HepG2 (cell line): Measurements from ENCODE around the gene TNIP1. TPM values are rescaled to one million over a fixed set of nuclear protein-coding genes. Genes with fewer than 3 reads are reported as not detected.
A peak's percentile ranks its signal among the peaks of the same experiment; 100 is the strongest.

Experiments used
- ATAC-seq: fragments of 200-7000 bp; cut with Tn5 transposase; 3 replicates; pipeline ENCODE4 v1.9.1; 2020; ENCODE audit warnings: mild to moderate bottlenecking, moderate library complexity
- BruUV-seq: library from RNA; stranded (reverse); fragments of 400-500 nt; replicated peaks from 2 replicates; lab custom pipeline; 2021; lab: Mats Ljungman, UMichigan
- CTCF ChIA-PET: fragments of 300-600 bp; formaldehyde crosslinking; extraction: SDS; loops from one replicate; lab custom pipeline; 2021; ENCODE audit warnings: low total read pairs, inconsistent platforms, low intra/inter-chr PET ratio; lab: Yijun Ruan, JAX
- POLR2A ChIA-PET: fragments of 350-600 bp; sonication (Branson Sonifier 250); formaldehyde crosslinking; loops from one replicate; lab custom pipeline; 2020; ENCODE audit warnings: antibody characterized with exemption, inconsistent platforms; lab: Yijun Ruan, JAX
- DNase-seq: peaks from one replicate; pipeline ENCODE4 v3.0.0-alpha.2; 2015; ENCODE audit warnings: low spot score
- FAIRE-seq: peaks from 3 replicates; lab custom pipeline; 2011; peaks lifted over from hg19 to GRCh38; lab: Jason Lieb, UNC
- H2AFZ ChIP-seq: one replicate; pipeline ENCODE4 v1.6.1; 2011; ENCODE audit warnings: low read length, inconsistent platforms
- H3K27ac ChIP-seq: fragments of 300-600 bp; 3 replicates; pipeline ENCODE4 v1.8.0; 2011; ENCODE audit warnings: mixed run types, mild to moderate bottlenecking, mixed read lengths, low read length, inconsistent platforms; ENCODE audit not compliant: insufficient read depth; ENCODE audit errors: extremely low read length
- H3K27me3 ChIP-seq, 2 experiments: fragments of 200-600 bp in 1 of 2; 2 replicates in 1 of 2; 3 replicates in 1 of 2; pipeline versions ENCODE4 v1.6.0 to v1.8.0; 2011; ENCODE audit warnings: low read length in 2 of 2, mild to moderate bottlenecking in 2 of 2, moderate library complexity in 2 of 2, inconsistent platforms in 1 of 2; ENCODE audit not compliant: insufficient read depth in 2 of 2, control insufficient read depth in 1 of 2
- H3K36me3 ChIP-seq, 2 experiments: fragments of 200-600 bp in 1 of 2; replicated peaks in 1 of 2; 2 replicates in 1 of 2; 3 replicates in 1 of 2; pipeline versions ENCODE4 v1.5.1 to v1.8.0; 2011; ENCODE audit warnings: low read length in 2 of 2, inconsistent platforms in 1 of 2; ENCODE audit not compliant: insufficient read depth in 2 of 2, control insufficient read depth in 1 of 2
- H3K4me1 ChIP-seq: 2 replicates; pipeline ENCODE4 v1.5.1; 2012; ENCODE audit warnings: low read length, inconsistent platforms; ENCODE audit not compliant: insufficient read depth
- H3K4me2 ChIP-seq: 2 replicates; pipeline ENCODE4 v1.6.0; 2011; ENCODE audit warnings: low read depth, low read length, inconsistent platforms
- H3K4me3 ChIP-seq, 3 experiments: fragments of 200-600 bp in 1 of 3; sonication (generic), shearing (Covaris generic) in 1 of 3; replicated peaks in 1 of 3; 2 replicates each; pipeline ENCODE4 v1.5.1; 2011 to 2016; ENCODE audit warnings: low read length in 3 of 3, inconsistent platforms in 2 of 3, low read depth in 2 of 3, mild to moderate bottlenecking in 2 of 3, control low read depth in 1 of 3, mixed read lengths in 1 of 3; ENCODE audit not compliant: insufficient read depth in 1 of 3
- H3K79me2 ChIP-seq: one replicate; pipeline ENCODE4 v1.6.1; 2011; ENCODE audit warnings: low read length, inconsistent platforms; ENCODE audit not compliant: insufficient read depth
- H3K9ac ChIP-seq: 2 replicates; pipeline ENCODE4 v1.6.0; 2011; ENCODE audit warnings: mild to moderate bottlenecking, low read depth, low read length, inconsistent platforms; ENCODE audit not compliant: insufficient read depth
- H3K9me3 ChIP-seq: 2 replicates; pipeline ENCODE4 v1.5.1; 2012; ENCODE audit warnings: mild to moderate bottlenecking, low read length
- H4K20me1 ChIP-seq: 2 replicates; pipeline ENCODE4 v1.6.0; 2011; ENCODE audit warnings: inconsistent platforms, mild to moderate bottlenecking, low read length, moderate library complexity; ENCODE audit not compliant: insufficient read depth
- ARID2 ChIP-seq: sonication (generic); formaldehyde crosslinking; IDR thresholded peaks from 2 replicates; pipeline ENCODE4 v1.8.1; 2022; ENCODE audit warnings: mild to moderate bottlenecking, missing genetic modification reagents, borderline replicate concordance
- EP300 ChIP-seq, 3 experiments: sonication (generic) in 1 of 3; formaldehyde crosslinking in 1 of 3; IDR thresholded peaks; 2 replicates each; pipeline versions ENCODE4 v1.5.1 to v1.6.1; 2011 to 2020; ENCODE audit warnings: low read depth in 2 of 3, low read length in 2 of 3, borderline replicate concordance in 1 of 3, improper control_type of control experiment in 1 of 3, mild to moderate bottlenecking in 1 of 3, missing genetic modification reagents in 1 of 3, moderate library complexity in 1 of 3
- FOXK2 ChIP-seq: fragments of 450-650 bp; IDR thresholded peaks from 2 replicates; pipeline ENCODE4 v1.6.1; 2016
- KDM3A ChIP-seq: IDR thresholded peaks from 2 replicates; pipeline ENCODE4 v1.6.1; 2018; ENCODE audit warnings: low read depth, missing compliant biosample characterization
- KDM5A ChIP-seq: fragments of 200-600 bp; sonication (generic); IDR thresholded peaks from 2 replicates; pipeline ENCODE4 v1.7.0; 2018; ENCODE audit warnings: antibody characterized with exemption, mild to moderate bottlenecking, low read length, borderline replicate concordance
- NAIF1 ChIP-seq: sonication (generic); formaldehyde crosslinking; IDR thresholded peaks from 2 replicates; pipeline ENCODE4 v1.5.0; 2020; ENCODE audit warnings: mild to moderate bottlenecking, missing genetic modification reagents, borderline replicate concordance
- REST ChIP-seq, 2 experiments: IDR thresholded peaks; 2 replicates each; pipeline ENCODE4 v1.6.1; 2011 to 2012; ENCODE audit warnings: low read length in 2 of 2, borderline replicate concordance in 1 of 2, low read depth in 1 of 2, mild to moderate bottlenecking in 1 of 2, moderate library complexity in 1 of 2
- SKI ChIP-seq: fragments of 450-650 bp; IDR thresholded peaks from one replicate; pipeline ENCODE4 v1.6.1; 2018; ENCODE audit warnings: mild to moderate bottlenecking; ENCODE audit not compliant: partially characterized antibody
- SMAD3 ChIP-seq: sonication (generic); formaldehyde crosslinking; IDR thresholded peaks from 2 replicates; pipeline ENCODE4 v1.4.0; 2020; ENCODE audit warnings: missing genetic modification reagents
- SMYD3 ChIP-seq: sonication (generic); formaldehyde crosslinking; IDR thresholded peaks from 2 replicates; pipeline ENCODE4 v1.8.1; 2023; ENCODE audit warnings: mild to moderate bottlenecking, missing genetic modification reagents
- TAF15 ChIP-seq: fragments of 200-400 bp; formaldehyde crosslinking; IDR thresholded peaks from one replicate; pipeline ENCODE4 v1.6.1; 2018; ENCODE audit warnings: mild to moderate bottlenecking, low read depth, low read length; ENCODE audit not compliant: poor library complexity, severe bottlenecking
- TMF1 ChIP-seq: sonication (generic); formaldehyde crosslinking; IDR thresholded peaks from 2 replicates; pipeline ENCODE4 v1.8.1; 2022; ENCODE audit warnings: low read depth, missing genetic modification reagents
- YEATS2 ChIP-seq: sonication (generic); formaldehyde crosslinking; IDR thresholded peaks from 2 replicates; pipeline ENCODE4 v1.4.0; 2020; ENCODE audit warnings: missing genetic modification reagents, borderline replicate concordance
- ZBTB3 ChIP-seq: sonication (generic); formaldehyde crosslinking; IDR thresholded peaks from 2 replicates; pipeline ENCODE4 v1.4.0; 2020; ENCODE audit warnings: low read depth, mild to moderate bottlenecking, moderate library complexity, missing genetic modification reagents, borderline replicate concordance
- ZNF136 ChIP-seq: sonication (generic); formaldehyde crosslinking; IDR thresholded peaks from 2 replicates; pipeline ENCODE4 v1.8.1; 2022; ENCODE audit warnings: low read depth, mild to moderate bottlenecking, moderate library complexity, missing genetic modification reagents
- ZNF20 ChIP-seq: sonication (generic); formaldehyde crosslinking; IDR thresholded peaks from 2 replicates; pipeline ENCODE4 v1.4.0; 2020; ENCODE audit warnings: mild to moderate bottlenecking, moderate library complexity, missing genetic modification reagents
- ZNF205 ChIP-seq: IDR thresholded peaks from 2 replicates; pipeline ENCODE4 v1.6.1; 2018; ENCODE audit warnings: missing biosample characterization, missing genetic modification reagents
- ZNF33B ChIP-seq: sonication (generic); formaldehyde crosslinking; IDR thresholded peaks from 2 replicates; pipeline ENCODE4 v1.5.1; 2020; ENCODE audit warnings: mild to moderate bottlenecking, missing genetic modification reagents
- ZNF629 ChIP-seq: sonication (generic); formaldehyde crosslinking; conservative IDR thresholded peaks from 2 replicates; pipeline ENCODE4 v1.5.0; 2020; ENCODE audit warnings: missing genetic modification reagents
- WGBS: methylation state at CpG from one replicate; pipeline ENCODE4 v1.1.6; 2017; ENCODE audit warnings: low lambda C conversion rate; 5-methylcytosine and 5-hydroxymethylcytosine counted together
- in situ Hi-C: cut with HindIII; loops from 2 replicates; pipeline ENCODE4 v1.10.0; 2017; ENCODE audit warnings: low pct_unique_long_range_greater_than_20kb; ENCODE audit not compliant: extremely low pct_ligation_motif_present
- intact Hi-C: fragments of 100-400 bp; cut with micrococcal nuclease; formaldehyde crosslinking; loops from one replicate; pipeline ENCODE4 v1.10.0; 2022; ENCODE audit not compliant: unreplicated experiment
- polyA plus RNA-seq, 8 experiments: library from polyadenylated mRNA; depleted of rRNA in 3 of 8; stranded (reverse) in 7 of 8; unstranded in 1 of 8; fragments of >200 nt; fragmentation: Illumina TruSeq in 4 of 8; extraction: Trizol in 4 of 8; gene quantifications; 2 replicates each; pipeline versions ENCODE4 v1.2.1 to v1.2.3, GENCODE V29; 2011 to 2016; ENCODE audit warnings: low read depth in 4 of 8, missing spikeins in 1 of 8, mixed read lengths in 1 of 8; ENCODE audit not compliant: insufficient read depth in 1 of 8
- total RNA-seq, 5 experiments: library from RNA; depleted of rRNA; stranded (reverse); fragments of >200 nt; fragmentation: Illumina TruSeq; extraction: Trizol; gene quantifications; 2 replicates each; pipeline ENCODE4 v1.2.3, GENCODE V29; 2016; ENCODE audit warnings: low read depth in 1 of 5

The TNIP1 gene
- total and polyA plus RNA-seq, 2 of the 13 experiments (the other 11 are each of a cell fraction or from before 2014, with no cell fraction given) = 26.2 to 45.9 TPM

GRCh38 chr5:151079838-151080612 lies 809 bp downstream of the TNIP1 start:
- intact Hi-C loops = loop anchor here (1.0 kb wide), 1 partner anchor 35 kb away; no protein-coding TSS in a partner anchor
- TF ChIP-seq ZNF33B (0 out of 2 replicates have a peak, but pooled peaks have one; percentile 6), SMAD3 (CRISPR knock-in tag) (no peak), REST (IDR thresholded peaks at IDR 0.05; ENCODE audit: borderline replicate concordance in 1 of 2, low read depth in 1 of 2, low read length in 2 of 2) (peak in 1 of 2 experiments; percentile 64; a peak in 2 of 4 replicates), EP300 (IDR thresholded peaks at IDR 0.05; ENCODE audit: low read depth in 2 of 2, low read length in 2 of 2) (no peak), EP300 (CRISPR knock-in tag; IDR thresholded peaks at IDR 0.05; ENCODE audit: borderline replicate concordance) (no peak), TAF15 (no peak), KDM5A (0 out of 2 replicates have a peak, but pooled peaks have one; percentile 8), NAIF1 (CRISPR knock-in tag) (peak; percentile 5; the same call in 1 of the 2 replicates), TMF1 (0 out of 2 replicates have a peak, but pooled peaks have one; percentile 26), ZBTB3 (0 out of 2 replicates have a peak, but pooled peaks have one; percentile 7), ZNF20 (0 out of 2 replicates have a peak, but pooled peaks have one; percentile 7), SKI (no peak), SMYD3 (CRISPR knock-in tag) (peak; percentile 26; the same call in 1 of the 2 replicates), ZNF205 (CRISPR knock-in tag) (no peak), YEATS2 (no peak), ARID2 (peak; percentile 75), ZNF136 (0 out of 2 replicates have a peak, but pooled peaks have one; percentile 7), KDM3A (CRISPR knock-in tag) (0 out of 2 replicates have a peak, but pooled peaks have one; percentile 3), FOXK2 (no peak), ZNF629 (CRISPR knock-in tag) (no peak)

More at GRCh38 chr5:151079838-151080612, 809 bp downstream of the TNIP1 start:
- in situ Hi-C loops = no loop called here
- TSS peak; percentile 56 for BruUV-seq
- no peak overlapping the region for H2AFZ ChIP-seq
- no peaks in the 10 kb centered on the region; a peak in 1 of 5 replicates for H3K27me3 ChIP-seq
- peak overlapping the region; percentile 96 for H3K9ac ChIP-seq
- H3K36me3 ChIP-seq = peaks cover 1 to 12% of the 10 kb centered on the region in 2 experiments; a peak in 3 of 5 replicates
- ATAC-seq = no peak
- WGBS = 7% methylated on average over 20 of the region's 21 CpGs
- H3K4me1 ChIP-seq = peaks cover 76% of the 10 kb centered on the region
- H3K4me2 ChIP-seq = peak overlapping the region; percentile 96
- H3K79me2 ChIP-seq = peaks cover 60% of the 10 kb centered on the region
- peak overlapping the region; percentile 94 for H3K27ac ChIP-seq
- ChIA-PET CTCF (no interaction called here), POLR2A (interaction anchor here (1.0 to 3.2 kb wide), 5 partner anchors 10 to 691 kb away, joined by 3 to 10 read pairs (median 3); partner anchors contain the start of gene GM2A)
- FAIRE-seq = peak; percentile 26
- H3K9me3 ChIP-seq = no peaks in the 10 kb centered on the region
- H3K4me3 ChIP-seq = peak overlapping the region; percentile 89 to 96 (median 92)
- peaks cover 20% of the 10 kb centered on the region for H4K20me1 ChIP-seq
- DNase-seq = no peak
